GM23338 (cell line): ENCODE results near the gene ITPRIPL1. TPM values are rescaled to one million over a fixed set of nuclear protein-coding genes. Genes with fewer than 3 reads are reported as not detected.

Experiments
- ATAC-seq: fragments of 200-7000 bp; cut with Tn5 transposase; 3 replicates; pipeline ENCODE4 v1.9.1; 2020
- DNase-seq: peaks from one replicate; pipeline ENCODE4 v3.0.0-alpha.2; 2015; ENCODE audit warnings: low spot score
- H2AFZ ChIP-seq: fragments of 200-600 bp; sonication (generic); 2 replicates; pipeline ENCODE4 v1.8.0; 2016; ENCODE audit warnings: antibody characterized with exemption, mild to moderate bottlenecking, moderate library complexity
- H3F3A ChIP-seq: fragments of 200-600 bp; sonication (generic); replicated peaks from 2 replicates; pipeline ENCODE4 v1.8.0; 2017; ENCODE audit warnings: antibody characterized with exemption, mixed run types, low read depth
- H3K27ac ChIP-seq: fragments of 200-600 bp; sonication (generic); 2 replicates; pipeline ENCODE4 v1.6.1; 2016; ENCODE audit warnings: low read depth
- H3K27me3 ChIP-seq: fragments of 200-600 bp; sonication (generic); 2 replicates; pipeline ENCODE4 v1.8.0; 2016; ENCODE audit warnings: mild to moderate bottlenecking, mixed run types, moderate library complexity; ENCODE audit not compliant: insufficient read depth
- H3K36me3 ChIP-seq: fragments of 200-600 bp; sonication (generic); 2 replicates; pipeline ENCODE4 v1.8.0; 2016; ENCODE audit warnings: mild to moderate bottlenecking; ENCODE audit not compliant: insufficient read depth
- H3K4me1 ChIP-seq: fragments of 200-600 bp; sonication (generic); 2 replicates; pipeline ENCODE4 v1.8.0; 2016; ENCODE audit warnings: mild to moderate bottlenecking, moderate library complexity; ENCODE audit not compliant: insufficient read depth
- H3K4me2 ChIP-seq: fragments of 200-600 bp; sonication (generic); 2 replicates; pipeline ENCODE4 v1.7.1; 2017; ENCODE audit warnings: mixed run types
- H3K4me3 ChIP-seq: fragments of 200-600 bp; sonication (generic); 2 replicates; pipeline ENCODE4 v1.6.1; 2016; ENCODE audit warnings: mixed run types
- H3K79me2 ChIP-seq: fragments of 200-600 bp; sonication (generic); replicated peaks from 2 replicates; pipeline ENCODE4 v1.8.0; 2017; ENCODE audit warnings: mild to moderate bottlenecking; ENCODE audit not compliant: insufficient read depth
- H3K9me2 ChIP-seq: fragments of 200-600 bp; sonication (generic); 2 replicates; pipeline ENCODE4 v1.8.0; 2017; ENCODE audit not compliant: insufficient read depth
- H4K20me1 ChIP-seq: fragments of 200-600 bp; sonication (generic); replicated peaks from 2 replicates; pipeline ENCODE4 v1.8.0; 2017; ENCODE audit warnings: mild to moderate bottlenecking; ENCODE audit not compliant: insufficient read depth
- H3K27ac Mint-ChIP-seq: 2 replicates; pipeline ENCODE4 v1.8.0; 2020; ENCODE audit warnings: inconsistent platforms, mild to moderate bottlenecking, moderate library complexity, mixed read lengths
- H3K27me3 Mint-ChIP-seq: 3 replicates; pipeline ENCODE4 v1.8.0; 2022; ENCODE audit warnings: low read depth, mild to moderate bottlenecking, moderate library complexity, mixed read lengths, inconsistent platforms; ENCODE audit not compliant: insufficient read depth, poor library complexity
- H3K36me3 Mint-ChIP-seq: 3 replicates; pipeline ENCODE4 v1.8.0; 2021; ENCODE audit warnings: low read depth, mild to moderate bottlenecking, inconsistent platforms, moderate library complexity, mixed read lengths
- H3K4me1 Mint-ChIP-seq: 3 replicates; pipeline ENCODE4 v1.8.0; 2020; ENCODE audit warnings: mild to moderate bottlenecking, inconsistent platforms, mixed read lengths
- H3K4me3 Mint-ChIP-seq: 3 replicates; pipeline ENCODE4 v1.8.0; 2021; ENCODE audit warnings: moderate library complexity, mild to moderate bottlenecking, inconsistent platforms, mixed read lengths
- H3K9me3 Mint-ChIP-seq: 3 replicates; pipeline ENCODE4 v1.8.0; 2020; ENCODE audit warnings: moderate library complexity, mild to moderate bottlenecking, inconsistent platforms, mixed read lengths
- CREB1 ChIP-seq: fragments of 250-450 bp; sonication (Bioruptor Pico); IDR thresholded peaks from 2 replicates; pipeline ENCODE4 v1.5.0; 2020; ENCODE audit warnings: low read depth, mild to moderate bottlenecking, moderate library complexity
- EZH2 ChIP-seq: fragments of 200-600 bp; sonication (generic); IDR thresholded peaks from one replicate; pipeline ENCODE4 v1.8.0; 2017; ENCODE audit warnings: antibody characterized with exemption, mild to moderate bottlenecking, low read depth; ENCODE audit not compliant: unreplicated experiment
- EZH2phosphoT487 ChIP-seq: fragments of 200-600 bp; sonication (generic); IDR thresholded peaks from one replicate; pipeline ENCODE4 v1.8.1; 2018; ENCODE audit warnings: antibody characterized with exemption; ENCODE audit not compliant: unreplicated experiment
- STAT1 ChIP-seq: IDR thresholded peaks from one replicate; pipeline ENCODE4 v1.6.1; 2016; ENCODE audit warnings: antibody characterized with exemption; ENCODE audit not compliant: unreplicated experiment
- ZNF331 ChIP-seq: fragments of 250-450 bp; sonication (Bioruptor Pico); IDR thresholded peaks from 2 replicates; pipeline ENCODE4 v1.5.0; 2020; ENCODE audit warnings: low read depth, mild to moderate bottlenecking, moderate library complexity
- polyA plus RNA-seq: library from polyadenylated mRNA; unstranded; fragments of >200 nt; fragmentation: Nextera tagmentation; extraction: Ambion mirVana; gene quantifications from 2 replicates; pipeline ENCODE4 v1.2.1, GENCODE V29; 2016
- total RNA-seq: library from RNA; depleted of rRNA; stranded (reverse); fragments of >200 nt; shearing (Covaris generic); gene quantifications from 2 replicates; pipeline ENCODE4 v1.2.3, GENCODE V29; 2014
- TF ChIP-seq, protein P1 (sequence below): IDR thresholded peaks from 2 replicates; pipeline ENCODE4 v1.6.1; 2016; ENCODE audit warnings: antibody characterized with exemption
- TF ChIP-seq, protein P2 (sequence below): IDR thresholded peaks from one replicate; pipeline ENCODE4 v1.6.1; 2018; ENCODE audit warnings: antibody characterized with exemption; ENCODE audit not compliant: unreplicated experiment
- TF ChIP-seq, protein P3 (sequence below), 2 experiments: fragments of 200-600 bp in 1 of 2; sonication (generic) in 1 of 2; conservative IDR thresholded peaks; 2 replicates each; pipeline versions ENCODE4 v1.5.1 to v1.6.1; 2016 to 2017; ENCODE audit warnings: antibody characterized with exemption in 2 of 2, low read depth in 2 of 2, mild to moderate bottlenecking in 2 of 2, moderate library complexity in 1 of 2

The ITPRIPL1 gene
- total and polyA plus RNA-seq, 2 experiments from 2014 or later = 5.3 to 14.0 TPM

DNA sequence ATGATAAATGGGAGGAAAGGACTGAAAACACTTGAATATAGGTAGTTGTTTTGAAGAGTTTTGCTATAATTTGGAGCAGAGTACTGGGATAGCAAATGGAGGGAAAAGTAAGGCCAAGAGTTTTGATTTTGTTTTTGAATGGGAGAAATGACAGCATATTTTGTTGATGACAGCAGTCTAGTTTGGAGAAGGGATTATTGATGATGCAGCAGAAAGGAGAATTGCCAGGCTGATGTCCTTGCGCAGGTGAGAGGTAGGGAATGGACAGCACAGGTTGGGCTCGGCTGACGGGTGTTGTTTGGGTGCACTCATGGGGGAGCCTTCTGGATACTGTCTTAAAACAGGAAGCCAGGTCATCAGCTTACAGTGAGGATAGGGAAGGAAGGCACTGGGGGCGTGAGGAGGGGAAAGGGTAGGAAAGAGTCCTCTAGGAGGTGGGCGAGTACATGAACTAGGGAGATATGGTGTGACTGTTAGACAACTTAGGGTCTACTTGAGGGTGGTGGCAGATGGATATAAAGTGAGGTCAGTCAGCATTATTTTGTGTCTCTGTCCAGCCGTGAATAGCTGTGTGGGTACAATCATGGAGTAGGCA lies 20.8 kb downstream of the ITPRIPL1 start:
- ATAC-seq = no peak
- H3K4me1 Mint-ChIP-seq = no peaks in the 10 kb centered on the region
- H3K79me2 ChIP-seq = peaks cover 13% of the 10 kb centered on the region
- no peak for DNase-seq
- H3K4me2 ChIP-seq = no peak overlapping the region
- H3K36me3 ChIP-seq = peaks cover 49% of the 10 kb centered on the region
- H3K9me3 Mint-ChIP-seq = no peaks in the 10 kb centered on the region
- no peaks in the 10 kb centered on the region for H3K9me2 ChIP-seq
- H3K4me3 ChIP-seq = no peak overlapping the region
- peaks cover 16% of the 10 kb centered on the region for H4K20me1 ChIP-seq
- H3K4me3 Mint-ChIP-seq = no peak overlapping the region
- H2AFZ ChIP-seq = no peak overlapping the region
- no peaks in the 10 kb centered on the region for H3K4me1 ChIP-seq
- no peaks in the 10 kb centered on the region for H3K27me3 ChIP-seq
- TF ChIP-seq, protein P1, sequence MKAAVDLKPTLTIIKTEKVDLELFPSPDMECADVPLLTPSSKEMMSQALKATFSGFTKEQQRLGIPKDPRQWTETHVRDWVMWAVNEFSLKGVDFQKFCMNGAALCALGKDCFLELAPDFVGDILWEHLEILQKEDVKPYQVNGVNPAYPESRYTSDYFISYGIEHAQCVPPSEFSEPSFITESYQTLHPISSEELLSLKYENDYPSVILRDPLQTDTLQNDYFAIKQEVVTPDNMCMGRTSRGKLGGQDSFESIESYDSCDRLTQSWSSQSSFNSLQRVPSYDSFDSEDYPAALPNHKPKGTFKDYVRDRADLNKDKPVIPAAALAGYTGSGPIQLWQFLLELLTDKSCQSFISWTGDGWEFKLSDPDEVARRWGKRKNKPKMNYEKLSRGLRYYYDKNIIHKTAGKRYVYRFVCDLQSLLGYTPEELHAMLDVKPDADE = no peak
- TF ChIP-seq ZNF331 (CRISPR knock-in tag) = no peak
- H3K27ac ChIP-seq = no peak overlapping the region
- no peaks in the 10 kb centered on the region for H3K27me3 Mint-ChIP-seq
- H3F3A ChIP-seq = no peaks in the 10 kb centered on the region
- H3K36me3 Mint-ChIP-seq = peaks cover 92% of the 10 kb centered on the region
- H3K27ac Mint-ChIP-seq = no peak overlapping the region

DNA sequence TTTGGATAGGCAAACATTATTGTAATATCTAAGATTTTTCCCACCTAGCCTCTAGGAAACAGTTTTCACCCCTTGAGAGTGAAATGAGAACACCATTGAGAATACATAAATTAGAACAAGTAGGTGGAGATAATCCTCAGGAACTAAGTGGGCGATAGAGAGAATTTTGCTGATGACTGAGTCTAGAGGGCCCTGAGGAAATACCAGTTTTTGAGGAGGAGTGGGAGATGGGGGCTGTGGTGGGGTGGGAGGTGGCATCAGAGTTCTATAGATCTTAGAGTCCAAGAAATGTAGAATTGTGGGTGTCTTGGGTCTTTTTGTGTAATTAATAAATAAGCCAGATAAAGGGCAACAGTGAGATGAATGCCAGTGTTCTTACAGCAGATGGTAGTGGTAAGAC lies 22.3 kb downstream of the ITPRIPL1 start:
- peaks cover 2% of the 10 kb centered on the region for H3K27me3 Mint-ChIP-seq
- Histone ChIP-seq H4K20me1 (peaks cover 11% of the 10 kb centered on the region), H3K4me1 (no peaks in the 10 kb centered on the region), H3K27ac (no peak overlapping the region), H3K36me3 (peaks cover 39% of the 10 kb centered on the region), H3K27me3 (no peaks in the 10 kb centered on the region), H2AFZ (no peak overlapping the region), H3K4me2 (no peak overlapping the region), H3K4me3 (no peak overlapping the region), H3F3A (no peaks in the 10 kb centered on the region), H3K79me2 (peaks cover 1% of the 10 kb centered on the region; the same call in 1 of the 2 replicates), H3K9me2 (no peaks in the 10 kb centered on the region)
- no peaks in the 10 kb centered on the region for H3K9me3 Mint-ChIP-seq
- peaks cover 90% of the 10 kb centered on the region for H3K36me3 Mint-ChIP-seq
- H3K27ac Mint-ChIP-seq = no peak overlapping the region
- no peak for DNase-seq
- H3K4me1 Mint-ChIP-seq = no peaks in the 10 kb centered on the region
- no peak for TF ChIP-seq EZH2phosphoT487
- no peak for TF ChIP-seq STAT1
- no peak for TF ChIP-seq CREB1 (CRISPR knock-in tag)
- TF ChIP-seq, protein P2, sequence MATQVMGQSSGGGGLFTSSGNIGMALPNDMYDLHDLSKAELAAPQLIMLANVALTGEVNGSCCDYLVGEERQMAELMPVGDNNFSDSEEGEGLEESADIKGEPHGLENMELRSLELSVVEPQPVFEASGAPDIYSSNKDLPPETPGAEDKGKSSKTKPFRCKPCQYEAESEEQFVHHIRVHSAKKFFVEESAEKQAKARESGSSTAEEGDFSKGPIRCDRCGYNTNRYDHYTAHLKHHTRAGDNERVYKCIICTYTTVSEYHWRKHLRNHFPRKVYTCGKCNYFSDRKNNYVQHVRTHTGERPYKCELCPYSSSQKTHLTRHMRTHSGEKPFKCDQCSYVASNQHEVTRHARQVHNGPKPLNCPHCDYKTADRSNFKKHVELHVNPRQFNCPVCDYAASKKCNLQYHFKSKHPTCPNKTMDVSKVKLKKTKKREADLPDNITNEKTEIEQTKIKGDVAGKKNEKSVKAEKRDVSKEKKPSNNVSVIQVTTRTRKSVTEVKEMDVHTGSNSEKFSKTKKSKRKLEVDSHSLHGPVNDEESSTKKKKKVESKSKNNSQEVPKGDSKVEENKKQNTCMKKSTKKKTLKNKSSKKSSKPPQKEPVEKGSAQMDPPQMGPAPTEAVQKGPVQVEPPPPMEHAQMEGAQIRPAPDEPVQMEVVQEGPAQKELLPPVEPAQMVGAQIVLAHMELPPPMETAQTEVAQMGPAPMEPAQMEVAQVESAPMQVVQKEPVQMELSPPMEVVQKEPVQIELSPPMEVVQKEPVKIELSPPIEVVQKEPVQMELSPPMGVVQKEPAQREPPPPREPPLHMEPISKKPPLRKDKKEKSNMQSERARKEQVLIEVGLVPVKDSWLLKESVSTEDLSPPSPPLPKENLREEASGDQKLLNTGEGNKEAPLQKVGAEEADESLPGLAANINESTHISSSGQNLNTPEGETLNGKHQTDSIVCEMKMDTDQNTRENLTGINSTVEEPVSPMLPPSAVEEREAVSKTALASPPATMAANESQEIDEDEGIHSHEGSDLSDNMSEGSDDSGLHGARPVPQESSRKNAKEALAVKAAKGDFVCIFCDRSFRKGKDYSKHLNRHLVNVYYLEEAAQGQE = no peak
- no peak for TF ChIP-seq EZH2
- TF ChIP-seq, protein P3, sequence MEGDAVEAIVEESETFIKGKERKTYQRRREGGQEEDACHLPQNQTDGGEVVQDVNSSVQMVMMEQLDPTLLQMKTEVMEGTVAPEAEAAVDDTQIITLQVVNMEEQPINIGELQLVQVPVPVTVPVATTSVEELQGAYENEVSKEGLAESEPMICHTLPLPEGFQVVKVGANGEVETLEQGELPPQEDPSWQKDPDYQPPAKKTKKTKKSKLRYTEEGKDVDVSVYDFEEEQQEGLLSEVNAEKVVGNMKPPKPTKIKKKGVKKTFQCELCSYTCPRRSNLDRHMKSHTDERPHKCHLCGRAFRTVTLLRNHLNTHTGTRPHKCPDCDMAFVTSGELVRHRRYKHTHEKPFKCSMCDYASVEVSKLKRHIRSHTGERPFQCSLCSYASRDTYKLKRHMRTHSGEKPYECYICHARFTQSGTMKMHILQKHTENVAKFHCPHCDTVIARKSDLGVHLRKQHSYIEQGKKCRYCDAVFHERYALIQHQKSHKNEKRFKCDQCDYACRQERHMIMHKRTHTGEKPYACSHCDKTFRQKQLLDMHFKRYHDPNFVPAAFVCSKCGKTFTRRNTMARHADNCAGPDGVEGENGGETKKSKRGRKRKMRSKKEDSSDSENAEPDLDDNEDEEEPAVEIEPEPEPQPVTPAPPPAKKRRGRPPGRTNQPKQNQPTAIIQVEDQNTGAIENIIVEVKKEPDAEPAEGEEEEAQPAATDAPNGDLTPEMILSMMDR (conservative IDR thresholded peaks at IDR 0.05; ENCODE audit: low read depth in 2 of 2) = no peak
- no peak overlapping the region for H3K4me3 Mint-ChIP-seq
- no peak for ATAC-seq
